Kidney epithelial cell (primary cell): ENCODE measurements around the gene CEMP1. TPM values are rescaled to one million over a fixed set of nuclear protein-coding genes. Genes with fewer than 3 reads are reported as not detected.

Source experiments
- DNase-seq: peaks from one replicate; pipeline ENCODE4 v3.0.0-alpha.2; 2010; ENCODE audit warnings: low read depth
- H3K27me3 ChIP-seq: 2 replicates; pipeline ENCODE4 v1.6.0; 2011; ENCODE audit warnings: low read length; ENCODE audit not compliant: control insufficient read depth, insufficient read depth
- H3K36me3 ChIP-seq: 2 replicates; pipeline ENCODE4 v1.5.1; 2011; ENCODE audit warnings: low read length; ENCODE audit not compliant: control insufficient read depth, insufficient read depth
- H3K4me3 ChIP-seq: 2 replicates; pipeline ENCODE4 v1.5.1; 2011; ENCODE audit warnings: low read depth, mild to moderate bottlenecking, control low read depth, low read length
- total RNA-seq: library from RNA; depleted of rRNA; stranded (reverse); fragments of >200 nt; gene quantifications from 2 replicates; pipeline ENCODE4 v1.2.3, GENCODE V29; 2015
- TF ChIP-seq, protein P1 (sequence below): IDR thresholded peaks from 2 replicates; pipeline ENCODE4 v1.5.1; 2011; ENCODE audit warnings: mild to moderate bottlenecking, moderate library complexity, low read length, control low read depth, inconsistent platforms; ENCODE audit not compliant: insufficient read depth, poor library complexity, severe bottlenecking

The CEMP1 gene
- total RNA-seq, 1 donor from 2014 or later = not detected

DNA sequence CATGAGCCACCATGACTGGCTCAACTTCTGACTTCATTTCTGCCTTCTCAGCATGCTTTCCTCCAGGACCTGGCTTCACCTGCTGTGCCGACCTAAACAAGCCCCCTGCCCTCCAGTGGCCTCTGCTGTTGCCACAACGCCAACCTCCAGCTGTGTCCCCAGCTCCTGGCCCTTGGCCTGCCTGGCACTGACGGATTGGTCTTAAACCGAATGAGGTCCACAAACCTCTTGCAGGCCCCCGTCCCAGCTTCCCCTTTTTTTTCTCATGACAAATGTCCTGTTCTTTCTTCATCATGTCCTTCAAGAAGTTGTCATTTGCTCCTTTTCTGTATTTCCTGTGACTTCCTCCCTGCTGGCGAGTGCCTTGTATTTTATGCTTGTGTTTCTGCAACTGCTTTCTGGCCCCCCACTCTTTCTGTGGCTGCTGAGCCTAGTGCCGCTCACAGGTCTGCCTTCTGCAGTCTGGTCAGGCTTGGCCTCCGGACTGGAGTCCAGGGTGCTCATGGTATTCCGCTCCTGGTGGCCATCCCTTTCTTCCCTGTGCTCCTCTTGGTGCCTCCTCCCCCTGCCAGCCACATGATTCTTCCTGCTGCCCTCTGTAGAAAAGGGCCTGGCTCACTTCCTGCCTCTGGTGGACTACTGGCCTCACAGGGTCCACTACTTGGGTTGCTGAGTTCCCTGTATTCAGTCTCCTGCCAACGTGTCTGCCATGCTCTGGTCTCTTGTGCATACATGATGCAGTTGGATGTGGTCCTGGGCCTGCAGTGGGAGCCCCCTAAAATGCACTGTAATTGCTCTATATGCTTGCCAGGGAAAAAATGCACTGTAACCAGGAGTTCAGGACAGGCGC lies 14.6 kb downstream of the CEMP1 start:
- Histone ChIP-seq H3K27me3 (no peaks in the 10 kb centered on the region), H3K4me3 (no peak overlapping the region), H3K36me3 (peaks cover 3% of the 10 kb centered on the region)
- TF ChIP-seq, protein P1, sequence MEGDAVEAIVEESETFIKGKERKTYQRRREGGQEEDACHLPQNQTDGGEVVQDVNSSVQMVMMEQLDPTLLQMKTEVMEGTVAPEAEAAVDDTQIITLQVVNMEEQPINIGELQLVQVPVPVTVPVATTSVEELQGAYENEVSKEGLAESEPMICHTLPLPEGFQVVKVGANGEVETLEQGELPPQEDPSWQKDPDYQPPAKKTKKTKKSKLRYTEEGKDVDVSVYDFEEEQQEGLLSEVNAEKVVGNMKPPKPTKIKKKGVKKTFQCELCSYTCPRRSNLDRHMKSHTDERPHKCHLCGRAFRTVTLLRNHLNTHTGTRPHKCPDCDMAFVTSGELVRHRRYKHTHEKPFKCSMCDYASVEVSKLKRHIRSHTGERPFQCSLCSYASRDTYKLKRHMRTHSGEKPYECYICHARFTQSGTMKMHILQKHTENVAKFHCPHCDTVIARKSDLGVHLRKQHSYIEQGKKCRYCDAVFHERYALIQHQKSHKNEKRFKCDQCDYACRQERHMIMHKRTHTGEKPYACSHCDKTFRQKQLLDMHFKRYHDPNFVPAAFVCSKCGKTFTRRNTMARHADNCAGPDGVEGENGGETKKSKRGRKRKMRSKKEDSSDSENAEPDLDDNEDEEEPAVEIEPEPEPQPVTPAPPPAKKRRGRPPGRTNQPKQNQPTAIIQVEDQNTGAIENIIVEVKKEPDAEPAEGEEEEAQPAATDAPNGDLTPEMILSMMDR = no peak
- no peak for DNase-seq

DNA sequence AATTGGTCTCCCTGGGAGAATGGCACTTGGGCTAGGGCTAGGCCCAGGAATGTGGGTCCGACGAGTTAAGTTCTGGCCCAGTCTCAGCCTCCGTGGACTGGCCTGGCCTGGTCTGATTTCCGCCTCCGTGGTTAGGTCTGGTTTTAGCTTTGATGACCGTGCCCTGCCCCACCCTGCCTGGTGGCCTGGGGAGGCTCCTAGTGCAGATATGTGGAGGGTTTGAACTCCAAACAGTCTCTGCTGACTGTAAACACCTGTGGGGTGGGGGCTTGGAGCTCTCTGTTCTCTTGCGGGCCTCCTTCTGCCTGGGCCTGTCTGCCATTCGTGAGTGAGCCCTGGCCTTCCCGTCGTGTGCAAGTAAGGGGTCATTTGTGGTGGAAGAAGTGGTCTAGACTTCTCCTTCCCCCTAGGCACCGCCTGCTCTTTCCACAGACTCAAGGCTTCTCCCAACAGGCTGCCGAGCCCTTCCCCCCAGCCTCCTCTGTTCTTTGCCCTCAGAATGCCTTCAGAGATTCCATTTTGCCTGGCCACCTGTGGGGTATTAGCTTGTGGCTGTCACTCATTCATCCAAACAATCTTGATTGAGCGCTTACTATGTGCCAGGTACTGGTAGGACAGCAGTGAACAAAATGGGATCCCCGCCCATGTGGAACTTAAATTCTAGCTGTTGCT lies 15.9 kb downstream of the CEMP1 start:
- Histone ChIP-seq H3K36me3 (no peaks in the 10 kb centered on the region), H3K27me3 (no peaks in the 10 kb centered on the region), H3K4me3 (peak overlapping the region; percentile 93)
- DNase-seq = no peak
- TF ChIP-seq, protein P1 = no peak

DNA sequence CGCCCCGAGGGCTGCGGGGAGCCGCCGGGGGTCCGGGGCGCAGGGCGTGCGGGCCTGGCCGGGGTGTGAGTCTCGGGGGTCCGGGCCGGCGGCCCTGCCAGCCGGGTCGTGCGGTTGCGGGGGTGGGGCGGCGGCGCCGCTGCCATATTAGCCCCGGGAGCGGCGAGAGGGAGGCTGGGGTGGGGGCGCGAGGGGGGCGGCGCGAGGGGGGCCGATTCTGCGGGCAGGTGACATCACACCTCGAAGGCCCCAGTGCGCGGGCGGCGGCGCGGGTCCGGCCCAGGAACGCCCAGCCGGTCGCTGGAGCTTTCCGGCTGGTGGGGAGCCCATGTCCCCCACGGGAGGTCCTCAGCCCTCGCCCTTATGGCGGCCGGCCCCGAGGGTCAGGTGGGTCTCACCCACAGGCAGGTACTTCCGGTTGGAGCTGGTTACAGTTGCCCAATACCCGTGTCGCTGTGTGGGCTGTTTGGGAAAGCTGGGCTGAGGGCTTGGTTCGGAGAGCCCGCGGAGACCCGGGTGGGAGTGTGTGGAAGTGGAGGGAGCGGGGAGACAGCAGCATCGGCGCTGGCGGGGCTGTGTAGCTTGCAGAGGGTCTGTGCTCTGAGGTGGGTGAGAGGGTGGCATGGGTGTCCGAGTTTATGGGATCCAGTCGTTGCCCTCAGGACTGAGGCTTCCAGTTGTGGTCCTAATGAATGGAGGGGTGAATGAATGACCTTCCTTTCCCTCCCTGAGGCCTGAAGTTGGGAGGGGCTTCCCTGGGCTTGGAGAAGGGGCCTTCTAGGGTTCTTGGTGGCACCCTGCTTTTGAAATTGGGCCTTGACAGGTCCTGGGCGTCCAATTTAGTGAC lies 16.7 kb downstream of the CEMP1 start:
- TF ChIP-seq, protein P1 = no peak
- no peaks in the 10 kb centered on the region for H3K27me3 ChIP-seq
- H3K4me3 ChIP-seq = peak overlapping the region; percentile 93
- DNase-seq = no peak
- H3K36me3 ChIP-seq = no peaks in the 10 kb centered on the region

DNA sequence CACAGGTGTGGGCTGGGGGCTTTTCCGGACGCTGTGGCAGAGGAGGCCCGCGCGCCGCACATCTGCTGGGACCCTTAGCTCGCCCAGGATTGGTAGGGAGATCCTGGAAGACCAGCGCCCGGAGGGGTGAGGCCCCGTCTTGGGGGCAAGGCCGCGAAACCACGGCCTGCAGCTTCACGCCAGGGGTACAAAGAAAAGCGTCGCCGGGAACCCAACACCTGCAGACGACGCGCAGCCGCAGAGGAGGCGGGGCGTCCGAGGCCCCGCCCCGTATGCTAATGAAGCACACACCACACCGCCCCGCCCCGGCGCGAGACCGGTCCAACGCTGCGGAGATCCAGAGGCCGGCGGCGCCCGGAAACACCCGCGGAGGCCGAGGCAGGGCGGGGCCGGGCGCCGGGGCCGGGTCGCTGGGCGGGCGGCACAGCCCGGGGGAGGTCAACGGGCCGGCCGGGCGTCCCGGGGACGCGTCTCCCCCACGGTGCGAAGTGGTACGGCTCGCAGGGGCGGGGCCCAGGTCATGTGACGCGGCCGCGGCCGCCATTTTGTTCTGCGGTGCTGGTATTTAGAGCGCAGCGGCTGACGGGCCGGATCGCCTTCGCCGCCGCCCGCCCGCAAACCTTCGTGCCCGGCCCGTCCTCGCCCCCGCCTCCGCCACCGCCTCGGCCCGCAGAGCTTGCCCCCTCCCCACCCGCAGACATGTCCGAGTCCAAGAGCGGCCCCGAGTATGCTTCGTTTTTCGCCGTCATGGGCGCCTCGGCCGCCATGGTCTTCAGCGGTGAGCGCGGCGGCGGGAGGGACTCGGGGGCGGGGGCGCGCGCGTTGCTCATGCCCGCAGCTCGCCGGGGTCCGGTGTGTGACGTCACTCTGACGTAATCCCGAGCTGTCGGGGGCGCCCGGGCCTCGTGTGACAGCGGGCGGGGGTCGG lies 17.5 kb downstream of the CEMP1 start, which contains the start of gene ATP6V0C:
Gene ATP6V0C, plus strand, starts transcription at position 548 of the 928 bp plus-strand sequence. Its CDS starts 152 bp downstream, at position 700.
- Histone ChIP-seq H3K27me3 (no peaks in the 10 kb centered on the region), H3K36me3 (no peaks in the 10 kb centered on the region), H3K4me3 (peak within 1 kb of the TSS; percentile 93)
- TF ChIP-seq, protein P1 = no peak
- peak; percentile 48 for DNase-seq
